HuH-7.5 (cell line): ENCODE data around the gene MGLL.

ENCODE experiments used
- DNase-seq: peaks from one replicate; pipeline ENCODE4 v3.0.0; 2011; ENCODE audit warnings: low spot score

The MGLL gene

DNA sequence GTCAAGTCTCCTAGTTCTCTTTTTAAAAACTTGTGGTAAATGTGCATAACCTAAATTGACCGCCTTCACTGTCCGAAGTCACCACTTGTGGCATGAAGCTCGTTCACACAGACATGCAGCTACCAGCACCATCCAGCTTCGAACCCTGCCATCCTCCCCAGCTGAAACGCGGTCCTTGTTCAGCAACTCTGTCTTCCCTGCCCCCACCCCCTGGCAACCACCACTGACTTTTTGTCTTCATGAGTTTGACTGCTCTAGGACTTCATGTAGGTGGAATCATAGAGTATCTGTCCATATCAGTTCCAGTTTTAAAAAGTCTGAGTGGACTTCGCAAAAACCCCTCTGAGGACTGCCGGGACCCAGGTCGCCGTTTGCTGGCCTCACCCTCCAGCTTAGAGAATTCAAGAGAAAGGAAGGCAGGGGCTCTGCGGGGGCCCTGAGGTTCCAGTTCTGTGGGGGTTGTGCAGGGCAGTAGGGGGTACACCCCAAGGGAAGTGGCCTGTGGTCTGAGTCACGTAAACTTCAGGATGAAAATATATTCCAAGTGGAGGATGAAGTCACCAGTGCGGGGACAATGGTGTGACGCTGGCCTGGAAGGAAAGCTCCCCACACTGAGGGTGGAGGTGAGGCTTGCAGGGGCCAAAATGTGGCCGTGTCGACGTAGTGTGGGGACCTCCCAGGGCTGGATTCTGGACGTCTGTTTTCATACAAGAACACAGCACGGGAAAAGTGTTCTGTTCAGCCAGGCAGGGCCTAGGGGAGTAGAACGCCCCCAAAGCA is 82.0 kb downstream of the MGLL start:
- no peak for DNase-seq

DNA sequence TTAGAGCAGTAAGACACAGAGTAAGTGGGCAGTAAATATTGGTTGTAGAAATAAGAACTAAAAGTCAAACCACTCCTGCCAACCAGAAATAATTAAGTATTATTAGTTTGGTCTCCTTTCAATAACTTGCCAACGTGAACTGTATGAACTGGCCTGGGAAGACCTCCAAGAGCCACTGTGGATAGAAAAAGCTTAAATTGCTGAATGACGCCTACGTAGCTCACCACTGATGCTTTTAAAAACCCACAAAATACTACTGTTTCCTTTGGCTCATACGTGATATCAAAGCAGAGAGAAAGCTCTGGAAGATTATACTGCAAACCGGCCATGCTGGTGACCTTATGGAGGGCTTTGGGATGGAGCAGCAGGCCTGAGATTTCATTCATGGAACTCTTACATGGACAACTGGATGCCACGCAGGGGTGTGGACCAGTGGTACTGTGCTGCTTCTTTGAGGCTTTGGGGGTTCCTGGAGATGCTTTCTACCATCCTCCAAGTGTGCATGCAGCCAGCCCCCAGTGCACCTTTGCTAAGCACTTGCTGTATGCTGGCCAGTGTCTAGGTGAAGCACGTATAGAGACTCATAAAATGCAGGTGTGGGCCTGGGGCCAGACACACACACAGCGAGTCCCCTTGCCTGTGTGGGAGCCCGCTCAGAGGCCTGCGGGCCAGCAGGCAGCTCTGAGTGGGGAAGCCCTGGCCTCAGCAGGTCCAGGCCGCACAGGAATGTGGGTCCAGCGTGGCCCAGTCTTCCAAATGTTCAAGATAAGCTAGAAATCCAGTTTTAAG is 82.8 kb downstream of the MGLL start:
- no peak for DNase-seq

GRCh38 chr3:127738192-127738840 is 84.0 kb downstream of the MGLL start:
- DNase-seq, result no peak

- no peak for DNase-seq
Observed at GRCh38 chr3:127736801-127737539, 85.3 kb downstream of the MGLL start.

GRCh38 chr3:127735767-127736693 is 86.3 kb downstream of the MGLL start:
- DNase-seq, result no peak

- no peak for DNase-seq
Observed at GRCh38 chr3:127734754-127735473, 87.4 kb downstream of the MGLL start.

- no peak for DNase-seq
Observed at GRCh38 chr3:127734181-127734720, 88.1 kb downstream of the MGLL start.

- DNase-seq, result no peak
Observed at GRCh38 chr3:127733781-127734180, 88.5 kb downstream of the MGLL start.

DNA sequence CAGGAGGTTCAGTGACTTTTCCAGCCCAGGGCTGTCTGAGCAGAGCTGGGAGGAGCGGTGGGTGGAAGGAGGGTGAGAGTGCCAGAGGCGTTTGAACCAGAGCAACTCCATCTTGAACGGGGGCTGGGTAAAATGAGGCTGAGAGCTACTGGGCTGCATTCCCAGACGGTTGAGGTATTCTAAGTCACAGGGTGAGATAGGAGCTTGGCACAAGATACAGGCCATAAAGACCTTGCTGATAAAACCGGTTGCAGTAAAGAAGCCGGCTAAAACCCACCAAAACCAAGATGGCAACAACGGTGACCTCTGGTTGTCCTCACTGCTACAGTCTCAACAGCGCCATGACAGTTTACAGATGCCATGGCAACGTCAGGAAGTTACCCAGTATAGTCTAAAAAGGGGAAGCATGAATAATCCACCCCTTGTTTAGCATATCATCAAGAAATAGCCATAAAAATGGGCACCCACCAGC is 89.4 kb downstream of the MGLL start:
- DNase-seq, result no peak

DNA sequence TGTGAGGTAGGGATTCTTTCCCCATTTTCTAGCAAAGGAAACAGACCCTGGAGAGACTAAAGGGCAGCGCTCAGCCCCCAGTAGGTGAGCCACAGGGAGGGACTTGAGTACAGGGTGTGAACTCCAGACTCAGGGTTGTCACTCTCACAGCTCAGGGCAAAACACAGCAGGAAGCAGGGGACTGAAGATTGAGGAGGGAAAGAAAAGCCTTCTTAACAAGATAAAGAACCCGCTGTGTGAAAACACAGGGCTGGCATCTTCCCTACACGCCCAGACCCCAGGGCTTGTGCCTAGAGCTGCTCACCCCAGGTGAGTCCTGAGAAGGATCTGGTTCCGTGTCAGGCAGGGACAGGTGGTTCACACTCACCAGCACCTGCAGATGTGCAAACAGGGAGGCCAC is 90.0 kb downstream of the MGLL start:
- no peak for DNase-seq

DNA sequence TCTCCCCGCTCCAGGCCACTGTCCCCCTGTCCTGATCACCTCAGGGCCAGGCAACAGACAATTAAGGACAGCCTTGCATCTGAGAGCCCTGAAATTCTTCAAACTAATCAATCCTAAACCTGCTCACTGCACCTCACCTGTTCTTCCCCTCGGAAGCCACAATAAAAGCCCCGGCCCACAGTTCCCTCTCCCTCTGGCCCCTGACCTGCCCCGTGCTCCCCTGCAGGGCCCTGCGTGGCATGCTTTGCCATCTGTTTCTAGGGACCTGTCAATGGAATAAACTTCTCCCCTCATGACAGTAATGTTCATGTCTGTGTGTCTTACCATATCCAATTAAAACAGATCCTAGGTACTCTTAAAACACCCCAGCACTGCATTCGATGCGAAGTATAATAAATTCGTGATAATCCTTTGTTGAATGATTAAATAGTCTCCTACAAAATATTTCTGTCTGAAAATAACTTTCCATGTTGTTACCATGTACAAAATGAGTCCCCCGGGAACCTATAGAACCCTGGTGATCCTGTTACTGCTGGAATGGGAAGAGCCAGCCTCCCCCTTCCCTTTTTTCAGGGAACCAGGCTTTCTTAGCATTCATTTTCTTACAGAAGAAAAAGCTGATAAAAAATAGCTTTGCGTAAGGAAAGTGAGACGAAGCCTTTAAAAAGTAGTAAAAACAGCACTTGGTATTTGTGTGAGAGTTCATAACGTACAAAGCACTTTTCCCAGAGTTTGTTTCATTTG is 90.6 kb downstream of the MGLL start:
- no peak for DNase-seq

DNA sequence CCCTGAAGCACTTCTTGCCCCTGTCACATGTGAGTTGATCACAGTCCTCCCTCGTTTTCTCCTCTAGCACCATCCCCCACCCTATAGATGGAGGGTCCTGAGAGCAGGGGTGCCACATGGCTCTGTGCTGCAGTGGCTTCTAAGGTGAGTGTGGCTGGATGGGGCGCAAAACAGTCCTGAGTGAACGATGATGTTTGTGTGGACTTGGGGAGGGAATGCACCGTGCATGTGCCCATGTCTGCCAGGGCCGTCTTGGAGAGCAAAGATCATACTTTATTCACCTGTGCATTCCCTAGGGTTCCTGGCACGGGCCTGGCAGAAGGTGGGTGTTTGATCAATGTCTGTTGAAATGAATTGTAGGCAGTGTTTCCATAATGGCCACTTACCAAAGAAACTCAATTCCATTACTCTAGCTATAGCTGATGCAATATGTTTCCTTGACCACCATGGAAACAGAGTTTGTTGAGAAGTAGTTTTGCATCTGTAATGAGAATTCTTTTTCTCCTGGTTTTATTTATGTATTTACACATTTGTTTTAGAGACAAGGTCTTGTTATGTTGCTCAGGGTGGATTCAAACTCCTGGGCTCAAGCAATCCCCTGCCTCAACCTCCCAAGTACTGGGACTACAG is 91.5 kb downstream of the MGLL start:
- DNase-seq, result no peak

- no peak for DNase-seq
Observed at GRCh38 chr3:127730171-127730570, 92.1 kb downstream of the MGLL start.

DNA sequence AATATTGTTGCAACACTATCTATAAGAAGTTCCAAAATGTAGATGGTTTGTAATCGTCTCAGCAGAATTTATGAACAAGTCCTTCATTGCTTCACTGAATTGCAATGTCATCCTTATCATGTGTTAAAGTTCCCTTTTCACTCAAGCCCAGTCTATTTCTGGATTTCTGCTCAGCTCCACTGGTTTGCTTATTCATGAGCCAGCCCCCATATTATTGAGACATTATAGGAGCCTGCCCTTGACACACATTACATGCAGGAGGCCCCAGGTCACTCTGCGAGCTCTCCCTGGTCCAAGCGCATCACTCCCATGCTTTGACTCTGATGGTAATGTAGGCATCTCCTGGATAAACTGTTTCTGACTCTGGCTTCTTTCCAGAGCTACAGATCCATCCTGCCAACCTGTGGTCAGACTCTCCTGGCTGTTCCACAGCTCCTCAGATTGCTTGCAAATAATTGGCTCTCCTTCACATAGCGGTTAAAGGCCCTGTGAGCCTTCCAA is 92.7 kb downstream of the MGLL start:
- DNase-seq, result no peak

GRCh38 chr3:127728417-127729015 is 93.8 kb downstream of the MGLL start:
- no peak for DNase-seq

- DNase-seq, result no peak
Observed at GRCh38 chr3:127726894-127727293, 95.4 kb downstream of the MGLL start.

DNA sequence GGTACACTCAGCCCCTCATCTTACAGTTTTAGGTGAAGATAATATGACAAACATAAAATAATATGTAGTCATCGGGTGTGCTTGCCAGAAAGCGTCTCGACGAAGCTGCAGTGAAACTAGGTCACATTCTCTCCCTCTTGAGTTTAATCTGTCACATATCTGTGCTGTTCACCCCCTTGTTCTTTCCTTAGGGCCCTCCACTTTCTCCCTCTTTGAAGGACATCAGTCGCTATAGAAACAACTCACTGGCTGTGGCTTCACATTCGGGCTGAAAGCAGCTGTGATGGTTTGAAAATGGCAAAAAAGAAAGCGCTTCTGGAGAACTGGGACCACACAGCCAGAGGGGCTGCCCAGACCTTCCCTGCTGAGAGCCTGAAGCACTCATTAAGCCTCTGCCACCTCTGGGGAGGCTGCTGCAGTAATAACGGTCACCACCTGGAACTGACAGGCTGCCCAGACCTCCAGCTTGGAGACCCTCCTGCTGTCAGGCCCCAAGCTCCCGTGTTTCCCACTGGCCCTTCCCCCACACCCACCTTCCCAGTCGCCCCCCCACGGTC is 99.2 kb downstream of the MGLL start:
- DNase-seq, result no peak
